ENCODE results near the gene NR5A2.
"Not testable (repeated sequence)": the region's sequence is repeated elsewhere in the genome, so short reads cannot be mapped to it uniquely, and the experiment has no call there.

The NR5A2 gene

DNA sequence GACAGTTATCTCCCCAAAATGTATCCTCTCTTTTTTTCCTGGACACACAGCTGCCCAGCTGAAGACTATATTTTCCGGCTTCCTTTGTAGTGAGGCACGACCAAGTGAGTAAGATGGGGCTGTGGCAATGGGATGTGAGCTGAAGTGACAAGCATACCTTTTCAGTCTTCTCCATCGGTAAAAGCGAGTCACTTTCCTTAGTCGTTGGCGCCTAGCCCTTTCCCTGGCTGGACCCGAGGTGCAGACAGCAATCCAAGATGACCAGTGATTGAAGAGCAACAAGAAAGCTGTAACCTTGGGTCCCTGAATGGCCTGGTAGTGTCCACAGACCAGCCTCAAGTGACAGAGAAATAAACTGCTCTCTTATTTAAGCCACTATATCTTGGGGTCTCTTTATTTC is 155.2 kb downstream of the NR5A2 start:
- no peak overlapping the region for H3K9ac ChIP-seq (ENCODE audit: low read depth, low read length)
- H3K4me1 ChIP-seq (ENCODE audit: insufficient read depth, low read length): no peaks in the 10 kb centered on the region
- H3K36me3 ChIP-seq (ENCODE audit: insufficient read depth, low read length): no peaks in the 10 kb centered on the region
- peaks cover 3% of the 10 kb centered on the region; the same call in 1 of the 2 replicates for H3K9me3 ChIP-seq (ENCODE audit: control insufficient read depth, insufficient read depth, low read length)

DNA sequence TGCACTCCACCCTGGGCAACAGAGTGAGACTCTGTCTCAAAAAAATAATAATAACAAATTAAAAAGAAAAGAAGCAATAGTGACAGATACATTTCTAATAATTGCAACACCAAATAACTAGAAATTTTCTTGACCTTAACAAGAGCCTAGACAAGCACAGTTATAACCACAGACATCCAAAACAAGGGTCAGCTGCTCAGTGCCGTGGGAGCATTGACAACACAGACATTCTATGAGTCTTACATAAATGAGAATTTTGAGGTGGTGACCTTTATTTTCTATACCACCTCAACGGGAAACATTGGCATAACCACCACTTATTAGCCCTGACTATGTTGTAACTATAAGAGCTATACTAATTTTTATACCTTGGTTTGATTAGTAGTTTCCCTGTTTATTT is 156.1 kb downstream of the NR5A2 start:
- no peak overlapping the region for H3K9ac ChIP-seq (ENCODE audit: low read depth, low read length)
- no peaks in the 10 kb centered on the region for H3K4me1 ChIP-seq (ENCODE audit: insufficient read depth, low read length)
- peaks cover 3% of the 10 kb centered on the region; the same call in 1 of the 2 replicates for H3K9me3 ChIP-seq (ENCODE audit: control insufficient read depth, insufficient read depth, low read length)
- no peaks in the 10 kb centered on the region for H3K36me3 ChIP-seq (ENCODE audit: insufficient read depth, low read length)

DNA sequence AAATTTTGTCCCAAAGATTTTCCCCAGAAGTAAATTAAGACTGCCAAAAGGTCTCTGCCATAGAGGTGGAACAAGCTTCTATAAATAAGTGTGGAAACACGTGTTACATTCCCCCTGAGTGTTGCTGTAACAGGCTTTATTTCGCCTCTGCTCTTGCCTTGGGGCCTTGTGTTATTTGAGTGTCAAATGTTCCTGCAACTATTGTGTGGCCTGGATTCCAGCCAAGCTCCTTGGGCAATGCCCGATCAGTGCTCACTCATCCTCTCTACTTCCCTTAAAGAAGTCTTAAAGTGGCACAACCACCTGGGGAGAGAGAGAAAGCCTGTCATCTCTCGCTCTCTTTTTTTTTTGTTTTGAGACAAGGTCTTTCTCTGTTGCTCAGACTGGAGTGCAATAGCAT is 156.7 kb downstream of the NR5A2 start:
- no peaks in the 10 kb centered on the region for H3K4me1 ChIP-seq (ENCODE audit: insufficient read depth, low read length)
- H3K9me3 ChIP-seq (ENCODE audit: control insufficient read depth, insufficient read depth, low read length): peaks cover 3% of the 10 kb centered on the region; the same call in 1 of the 2 replicates
- H3K9ac ChIP-seq (ENCODE audit: low read depth, low read length): no peak overlapping the region
- no peaks in the 10 kb centered on the region for H3K36me3 ChIP-seq (ENCODE audit: insufficient read depth, low read length)

DNA sequence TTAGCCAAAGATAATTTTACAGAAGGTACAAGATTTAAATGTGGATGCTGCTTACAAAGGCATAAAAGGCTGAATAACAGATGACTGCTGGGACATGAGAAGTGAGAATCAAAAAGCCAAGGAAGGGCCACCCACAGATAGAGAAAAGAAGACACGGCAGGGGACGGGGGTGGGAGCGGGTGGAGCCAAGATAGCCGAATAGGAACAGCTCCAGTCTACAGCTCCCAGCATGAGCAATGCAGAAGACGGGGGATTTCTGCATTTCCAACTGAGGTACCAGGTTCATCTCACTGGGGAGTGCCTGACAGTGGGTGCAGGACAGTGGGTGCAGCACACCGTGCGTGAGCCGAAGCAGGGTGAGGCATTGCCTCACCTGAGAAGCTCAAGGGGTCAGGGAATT is 157.7 kb downstream of the NR5A2 start:
- H3K9ac ChIP-seq (ENCODE audit: low read depth, low read length); H3K36me3 ChIP-seq (ENCODE audit: insufficient read depth, low read length); H3K4me1 ChIP-seq (ENCODE audit: insufficient read depth, low read length); H3K9me3 ChIP-seq (ENCODE audit: control insufficient read depth, insufficient read depth, low read length): not testable (repeated sequence)

DNA sequence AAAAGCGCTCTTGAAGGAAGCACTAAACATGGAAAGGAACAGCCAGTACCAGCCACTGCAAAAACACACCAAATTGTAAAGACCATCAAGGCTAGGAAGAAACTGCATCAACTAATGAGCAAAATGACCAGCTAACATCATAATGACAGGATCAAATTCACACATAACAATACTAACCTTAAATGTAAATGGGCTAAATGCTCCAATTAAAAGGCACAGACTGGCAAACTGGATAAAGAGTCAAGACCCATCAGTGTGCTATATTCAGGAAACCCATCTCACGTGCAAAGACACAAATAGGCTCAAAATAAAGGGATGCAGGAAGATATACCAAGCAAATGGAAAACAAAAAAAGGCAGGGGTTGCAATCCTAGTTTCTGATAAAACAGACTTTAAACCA is 159.8 kb downstream of the NR5A2 start:
- H3K36me3 ChIP-seq (ENCODE audit: insufficient read depth, low read length); H3K9ac ChIP-seq (ENCODE audit: low read depth, low read length); H3K4me1 ChIP-seq (ENCODE audit: insufficient read depth, low read length); H3K9me3 ChIP-seq (ENCODE audit: control insufficient read depth, insufficient read depth, low read length): not testable (repeated sequence)

DNA sequence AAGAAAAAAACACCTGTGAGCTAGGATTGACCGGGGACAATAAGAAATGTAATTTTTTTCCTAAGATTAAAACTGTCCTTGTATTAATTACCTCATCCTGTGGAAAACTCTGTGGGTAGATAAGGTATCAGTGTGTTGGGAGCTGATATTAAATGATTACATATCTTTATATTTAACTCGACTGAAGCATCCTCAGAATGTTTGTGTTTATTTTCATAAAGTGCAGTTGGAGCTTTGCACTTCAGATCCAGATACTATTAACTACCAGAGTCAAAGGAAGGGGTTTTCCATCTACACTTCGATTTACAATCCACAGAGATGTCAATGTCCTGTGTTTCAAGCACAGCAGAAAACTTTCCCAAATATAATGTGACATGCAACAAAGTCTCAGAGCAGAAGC is 164.5 kb downstream of the NR5A2 start:
- no peaks in the 10 kb centered on the region for H3K4me1 ChIP-seq (ENCODE audit: insufficient read depth, low read length)
- H3K36me3 ChIP-seq (ENCODE audit: insufficient read depth, low read length): no peaks in the 10 kb centered on the region
- H3K9me3 ChIP-seq (ENCODE audit: control insufficient read depth, insufficient read depth, low read length): no peaks in the 10 kb centered on the region
- H3K9ac ChIP-seq (ENCODE audit: low read depth, low read length): no peak overlapping the region

DNA sequence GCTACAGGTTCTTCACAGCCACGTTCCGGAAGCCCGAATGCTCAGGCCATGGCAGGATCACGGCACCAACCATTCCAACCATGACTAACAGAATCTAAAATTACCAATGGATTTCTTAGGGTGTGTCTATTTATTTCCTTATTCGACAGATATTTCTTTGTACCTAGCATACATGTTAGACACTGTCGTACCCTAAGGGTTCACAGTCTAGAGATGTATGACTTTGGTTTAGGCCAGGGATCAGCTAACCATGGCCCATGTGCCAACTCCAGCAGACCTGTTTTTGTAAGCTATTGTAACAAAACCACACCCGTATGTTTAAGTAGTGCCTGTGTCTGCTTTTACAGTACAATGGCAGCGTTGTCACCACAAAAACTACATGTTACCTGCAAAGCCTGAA is 167.0 kb downstream of the NR5A2 start:
- Histone ChIP-seq H3K4me1 (ENCODE audit: insufficient read depth, low read length) (no peaks in the 10 kb centered on the region), H3K9ac (ENCODE audit: low read depth, low read length) (no peak overlapping the region), H3K36me3 (ENCODE audit: insufficient read depth, low read length) (no peaks in the 10 kb centered on the region), H3K9me3 (ENCODE audit: control insufficient read depth, insufficient read depth, low read length) (no peaks in the 10 kb centered on the region)

DNA sequence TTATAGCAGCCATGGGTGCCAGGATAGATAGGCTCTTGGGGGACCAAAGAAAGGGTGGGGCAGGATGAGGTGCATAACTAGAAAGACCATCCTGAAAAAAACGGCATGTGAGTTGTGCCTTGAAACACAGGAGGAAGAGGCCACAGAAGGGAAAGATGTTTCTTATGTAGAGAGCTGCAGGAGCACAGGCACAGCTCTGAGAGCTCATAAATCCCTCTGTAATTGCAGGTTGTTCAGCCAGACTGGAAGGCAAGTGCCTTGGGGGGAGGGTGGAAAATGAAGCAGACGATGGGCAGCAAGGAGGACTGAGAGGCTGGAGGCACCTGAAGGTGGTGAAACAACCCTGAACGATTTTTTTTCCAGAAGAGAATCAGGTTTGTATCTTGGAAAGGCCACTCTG is 170.7 kb downstream of the NR5A2 start:
- Histone ChIP-seq H3K9ac (ENCODE audit: low read depth, low read length) (no peak overlapping the region), H3K36me3 (ENCODE audit: insufficient read depth, low read length) (no peaks in the 10 kb centered on the region), H3K9me3 (ENCODE audit: control insufficient read depth, insufficient read depth, low read length) (no peaks in the 10 kb centered on the region), H3K4me1 (ENCODE audit: insufficient read depth, low read length) (no peaks in the 10 kb centered on the region)

DNA sequence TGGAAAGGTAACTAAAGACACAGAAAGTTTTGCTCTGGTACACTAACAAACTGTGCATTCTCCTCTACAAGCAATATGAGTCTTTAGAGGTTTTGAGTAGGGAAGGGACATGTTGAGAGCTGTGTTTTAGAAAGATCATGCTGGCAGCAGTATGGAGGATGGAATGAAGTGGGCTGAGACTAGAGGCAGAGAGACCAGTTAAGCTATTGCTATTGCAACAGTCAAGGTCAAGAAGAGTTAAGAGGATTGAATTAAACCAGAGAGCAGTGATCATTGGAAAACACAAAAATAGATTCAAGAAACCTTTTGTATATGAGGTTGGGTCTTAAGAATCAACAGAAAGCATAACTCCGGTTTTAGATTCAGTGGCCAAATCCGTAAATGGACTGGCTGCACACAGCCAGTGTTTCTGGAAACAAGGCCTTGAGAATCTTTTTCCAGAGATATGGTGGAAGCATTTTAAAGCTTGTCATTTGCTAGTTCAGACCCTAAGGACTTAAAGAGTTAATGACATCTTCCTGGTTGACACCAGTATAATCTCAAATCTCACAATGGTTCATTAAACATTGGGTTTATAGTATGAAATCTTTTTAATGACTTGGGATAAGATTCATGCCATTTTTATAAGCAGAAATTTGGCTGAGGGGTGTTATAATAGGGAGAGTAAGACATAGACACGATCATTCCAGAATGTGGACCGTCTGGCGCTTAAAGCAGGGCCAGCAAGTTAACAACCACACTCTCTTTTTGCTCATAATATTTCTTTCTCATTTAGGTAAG is 177.9 kb downstream of the NR5A2 start:
- Histone ChIP-seq H3K9me3 (ENCODE audit: control insufficient read depth, insufficient read depth, low read length) (no peaks in the 10 kb centered on the region), H3K36me3 (ENCODE audit: insufficient read depth, low read length) (no peaks in the 10 kb centered on the region), H3K4me1 (ENCODE audit: insufficient read depth, low read length) (no peaks in the 10 kb centered on the region), H3K9ac (ENCODE audit: low read depth, low read length) (no peak overlapping the region)

DNA sequence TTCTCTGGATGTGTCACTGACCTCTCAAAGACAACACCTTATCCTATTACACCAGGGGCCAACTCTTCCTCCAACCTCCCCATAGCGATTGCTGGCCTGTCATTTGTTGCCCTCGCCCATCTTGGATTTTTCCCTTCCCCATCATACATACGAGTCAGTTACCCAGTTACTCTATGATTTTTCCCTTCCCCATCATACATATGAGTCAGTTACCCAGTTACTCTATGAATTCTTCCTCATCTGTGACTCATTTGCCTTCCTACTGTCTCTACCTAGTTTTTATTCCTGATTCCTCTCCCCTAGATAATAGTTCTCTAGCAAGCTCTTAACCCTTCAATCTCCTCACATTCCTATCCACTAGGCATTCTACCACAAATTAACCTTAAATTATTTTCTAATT is 178.8 kb downstream of the NR5A2 start:
- H3K9me3 ChIP-seq (ENCODE audit: control insufficient read depth, insufficient read depth, low read length): no peaks in the 10 kb centered on the region
- no peaks in the 10 kb centered on the region for H3K36me3 ChIP-seq (ENCODE audit: insufficient read depth, low read length)
- H3K9ac ChIP-seq (ENCODE audit: low read depth, low read length): no peak overlapping the region
- H3K4me1 ChIP-seq (ENCODE audit: insufficient read depth, low read length): no peaks in the 10 kb centered on the region

DNA sequence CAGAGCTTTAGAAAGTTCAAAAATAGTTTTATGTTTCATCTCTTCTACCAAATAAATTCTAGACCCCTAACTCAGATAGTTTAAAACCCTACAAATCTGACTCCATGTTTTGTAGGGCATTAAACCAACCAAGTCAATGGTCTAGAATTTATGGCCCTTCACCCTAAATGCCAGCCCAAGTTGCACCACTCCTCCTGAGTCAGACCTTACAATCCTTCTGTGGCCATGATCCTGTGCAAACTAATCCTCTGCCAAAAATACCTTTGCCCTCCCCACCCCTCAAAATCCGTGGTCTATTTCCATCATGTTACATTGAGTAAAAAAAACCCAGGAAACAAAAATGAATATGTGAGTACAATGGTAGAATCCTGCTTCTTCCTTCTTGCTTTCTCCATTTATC is 179.3 kb downstream of the NR5A2 start:
- Histone ChIP-seq H3K9me3 (ENCODE audit: control insufficient read depth, insufficient read depth, low read length) (no peaks in the 10 kb centered on the region), H3K9ac (ENCODE audit: low read depth, low read length) (no peak overlapping the region), H3K4me1 (ENCODE audit: insufficient read depth, low read length) (no peaks in the 10 kb centered on the region), H3K36me3 (ENCODE audit: insufficient read depth, low read length) (no peaks in the 10 kb centered on the region)

DNA sequence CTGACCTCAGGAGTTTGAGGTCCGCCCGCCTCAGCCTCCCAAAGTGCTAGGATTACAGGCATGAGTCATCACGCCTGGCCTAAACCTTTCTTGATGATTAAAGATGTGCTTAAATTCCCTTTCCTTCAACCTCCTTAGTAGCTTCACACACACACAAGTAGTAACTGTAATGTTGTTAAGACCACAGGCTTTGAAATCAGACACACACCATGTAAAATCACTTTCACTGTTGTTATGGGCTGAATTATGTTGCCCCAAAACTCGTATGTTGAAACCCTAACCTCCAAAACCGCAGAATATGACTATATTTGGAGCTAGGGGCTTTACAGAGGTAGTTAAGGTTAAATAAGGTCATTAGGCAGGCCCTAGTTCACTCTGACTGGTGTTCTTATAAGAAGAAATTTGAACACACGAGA is 180.2 kb downstream of the NR5A2 start:
- no peaks in the 10 kb centered on the region for H3K9me3 ChIP-seq (ENCODE audit: control insufficient read depth, insufficient read depth, low read length)
- no peak overlapping the region for H3K9ac ChIP-seq (ENCODE audit: low read depth, low read length)
- H3K4me1 ChIP-seq (ENCODE audit: insufficient read depth, low read length): no peaks in the 10 kb centered on the region
- H3K36me3 ChIP-seq (ENCODE audit: insufficient read depth, low read length): no peaks in the 10 kb centered on the region

DNA sequence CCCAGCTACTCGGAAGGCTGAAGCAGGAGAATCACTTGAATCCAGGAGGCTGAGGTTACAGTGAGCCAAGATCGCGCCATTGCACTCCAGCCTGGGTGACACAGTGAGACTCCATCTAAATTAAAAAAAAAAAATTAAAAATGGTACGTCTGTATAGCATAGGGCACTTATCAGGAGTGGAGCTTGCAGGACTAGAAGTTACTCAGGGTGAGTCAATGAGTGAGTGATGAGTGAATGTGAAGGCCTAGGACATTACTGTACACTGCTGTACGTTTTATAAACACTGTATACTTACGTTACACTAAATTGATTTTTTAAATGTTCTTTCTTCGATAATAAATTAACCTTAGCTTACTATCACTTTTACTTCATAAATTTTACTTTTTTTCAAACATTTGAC is 183.6 kb downstream of the NR5A2 start:
- Histone ChIP-seq H3K9ac (ENCODE audit: low read depth, low read length) (no peak overlapping the region), H3K4me1 (ENCODE audit: insufficient read depth, low read length) (no peaks in the 10 kb centered on the region), H3K9me3 (ENCODE audit: control insufficient read depth, insufficient read depth, low read length) (no peaks in the 10 kb centered on the region), H3K36me3 (ENCODE audit: insufficient read depth, low read length) (no peaks in the 10 kb centered on the region)

DNA sequence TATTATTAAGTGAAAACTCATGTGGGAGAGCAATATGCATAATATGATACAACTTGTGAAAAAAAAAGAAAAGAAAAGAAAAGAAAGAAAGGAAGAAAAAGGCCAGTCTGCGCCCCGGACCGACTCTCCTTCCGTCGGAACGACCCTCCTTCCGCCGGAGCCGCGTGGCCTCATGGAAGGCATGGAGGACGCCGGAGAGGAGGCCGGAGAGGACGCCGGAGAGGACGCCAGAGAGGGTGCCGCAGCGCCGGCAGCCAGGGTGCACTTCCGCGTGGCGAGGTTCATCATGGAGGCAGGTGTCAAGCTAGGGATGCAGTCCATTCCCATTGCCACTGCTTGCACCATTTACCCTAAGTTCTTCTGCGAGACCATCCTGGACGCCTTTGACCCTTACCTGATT is 185.9 kb downstream of the NR5A2 start:
- H3K4me1 ChIP-seq (ENCODE audit: insufficient read depth, low read length): no peaks in the 10 kb centered on the region

DNA sequence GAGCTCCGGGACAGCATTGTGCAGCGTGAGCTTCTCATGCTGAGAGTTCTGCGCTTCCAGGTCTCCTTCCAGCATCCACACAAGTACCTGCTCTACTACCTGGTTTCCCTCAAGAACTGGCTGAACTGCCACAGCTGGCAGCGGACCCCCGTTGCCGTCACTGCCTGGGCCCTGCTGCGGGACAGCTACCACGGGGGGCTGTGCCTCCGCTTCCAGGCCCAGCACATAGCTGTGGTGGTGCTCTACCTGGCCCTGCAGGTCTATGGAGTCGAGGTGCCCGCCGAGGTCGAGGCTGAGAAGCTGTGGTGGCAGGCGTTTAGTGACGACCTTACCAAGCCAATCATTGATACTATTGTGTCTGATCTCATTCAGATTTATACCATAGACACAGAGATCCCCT is 186.4 kb downstream of the NR5A2 start:
- H3K9ac ChIP-seq (ENCODE audit: low read depth, low read length): no peak overlapping the region
- H3K36me3 ChIP-seq (ENCODE audit: insufficient read depth, low read length): no peaks in the 10 kb centered on the region
- no peaks in the 10 kb centered on the region for H3K9me3 ChIP-seq (ENCODE audit: control insufficient read depth, insufficient read depth, low read length)
- no peaks in the 10 kb centered on the region for H3K4me1 ChIP-seq (ENCODE audit: insufficient read depth, low read length)

More for the DNA sequence above, 185.9 kb downstream of the NR5A2 start:
- Histone ChIP-seq H3K9ac (ENCODE audit: low read depth, low read length) (no peak overlapping the region), H3K9me3 (ENCODE audit: control insufficient read depth, insufficient read depth, low read length) (no peaks in the 10 kb centered on the region), H3K36me3 (ENCODE audit: insufficient read depth, low read length) (no peaks in the 10 kb centered on the region)
